Measurements from ENCODE around the gene TRIM29.

TRIM29 gene

DNA sequence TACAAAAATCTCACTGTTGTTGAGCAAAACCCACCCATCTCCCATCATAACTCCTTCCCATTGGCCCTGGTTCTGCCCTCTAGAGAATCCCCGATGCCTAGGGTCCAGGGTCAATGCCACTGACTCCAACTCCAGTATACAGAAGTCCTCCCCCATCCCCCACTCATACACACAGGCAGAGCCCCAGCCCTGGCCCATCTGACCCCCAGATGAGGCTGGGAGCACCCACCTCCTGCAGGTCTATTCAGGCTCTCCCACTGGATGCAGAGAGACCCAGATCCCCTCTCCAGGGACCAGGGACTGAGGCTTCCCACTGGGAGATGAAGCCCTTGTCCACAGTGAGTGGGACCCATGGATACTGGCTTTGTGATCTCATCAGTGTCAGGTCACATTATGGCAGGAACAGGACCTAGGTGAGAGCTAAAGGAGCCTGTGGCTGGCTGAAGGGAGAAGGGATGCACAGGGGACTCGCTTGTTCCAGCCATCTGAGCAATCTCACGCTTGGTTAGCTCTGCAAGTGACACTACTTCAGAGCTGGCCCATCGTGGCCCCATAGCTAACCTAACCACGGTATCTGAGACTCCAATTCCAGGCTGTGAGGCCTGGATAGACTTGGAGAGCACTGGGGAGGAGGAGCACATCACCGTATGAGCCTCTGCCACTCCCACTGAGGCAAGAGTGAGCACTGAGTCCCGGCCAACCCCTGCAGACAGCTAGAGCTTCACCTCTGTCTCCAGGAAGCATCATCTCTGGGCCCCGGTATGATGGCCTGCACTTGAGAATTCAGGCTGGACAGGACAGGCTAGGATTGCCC, 35.7 kb downstream of the TRIM29 start:
- Histone ChIP-seq H3K27me3 (ENCODE audit: control insufficient read depth in 5 of 5, insufficient read depth in 4 of 5, low read length in 5 of 5) (peaks cover 3 to 42% (median 28%) of the 10 kb centered on the region in 5 donors), H3K27ac (ENCODE audit: low read depth, low read length) (no peak overlapping the region), H3K9me3 (ENCODE audit: control insufficient read depth in 5 of 5, low read length in 5 of 5) (no peaks in the 10 kb centered on the region), H3K4me1 (ENCODE audit: control insufficient read depth in 5 of 5, insufficient read depth in 5 of 5, low read length in 5 of 5) (no peaks in the 10 kb centered on the region), H3K36me3 (ENCODE audit: control insufficient read depth in 5 of 5, insufficient read depth in 5 of 5, low read length in 5 of 5) (no peaks in the 10 kb centered on the region), H3K4me3 (ENCODE audit: low read depth in 1 of 5, low read length in 5 of 5) (no peak overlapping the region), H3K9ac (ENCODE audit: low read length in 5 of 5) (no peak overlapping the region)

DNA sequence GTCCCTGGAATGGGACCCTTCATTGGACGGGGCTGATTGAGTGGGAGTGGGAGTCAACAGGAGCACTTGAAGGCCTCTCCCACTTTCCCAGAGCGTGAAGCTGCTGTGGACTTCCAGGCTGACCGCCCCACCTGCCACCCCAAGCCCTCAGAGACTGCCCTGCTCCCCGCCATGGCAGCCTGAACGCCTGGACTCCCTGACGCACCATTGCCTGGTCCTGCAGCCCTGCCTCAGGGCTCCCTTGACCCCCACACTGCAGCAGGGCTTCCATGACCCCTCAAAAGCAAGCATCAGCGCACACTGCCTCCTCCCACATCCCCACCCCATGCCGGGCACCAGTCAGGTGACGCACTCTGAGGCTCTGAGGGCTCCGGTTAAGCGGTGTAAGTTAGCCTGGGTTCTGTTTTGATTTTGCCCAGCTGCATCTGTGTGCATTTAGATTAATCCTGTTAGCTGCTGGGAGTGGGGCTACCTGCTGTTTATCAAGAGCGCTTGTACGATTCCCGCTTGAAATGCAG, 39.4 kb downstream of the TRIM29 start:
- Histone ChIP-seq H3K9me3 (ENCODE audit: control insufficient read depth in 5 of 5, low read length in 5 of 5) (no peaks in the 10 kb centered on the region), H3K36me3 (ENCODE audit: control insufficient read depth in 5 of 5, insufficient read depth in 5 of 5, low read length in 5 of 5) (no peaks in the 10 kb centered on the region), H3K27me3 (ENCODE audit: control insufficient read depth in 5 of 5, insufficient read depth in 4 of 5, low read length in 5 of 5) (peaks cover 7 to 34% (median 29%) of the 10 kb centered on the region in 5 donors), H3K4me1 (ENCODE audit: control insufficient read depth in 5 of 5, insufficient read depth in 5 of 5, low read length in 5 of 5) (no peaks in the 10 kb centered on the region), H3K27ac (ENCODE audit: low read depth, low read length) (no peak overlapping the region), H3K9ac (ENCODE audit: low read length in 5 of 5) (no peak overlapping the region), H3K4me3 (ENCODE audit: low read depth in 1 of 5, low read length in 5 of 5) (no peak overlapping the region)

DNA sequence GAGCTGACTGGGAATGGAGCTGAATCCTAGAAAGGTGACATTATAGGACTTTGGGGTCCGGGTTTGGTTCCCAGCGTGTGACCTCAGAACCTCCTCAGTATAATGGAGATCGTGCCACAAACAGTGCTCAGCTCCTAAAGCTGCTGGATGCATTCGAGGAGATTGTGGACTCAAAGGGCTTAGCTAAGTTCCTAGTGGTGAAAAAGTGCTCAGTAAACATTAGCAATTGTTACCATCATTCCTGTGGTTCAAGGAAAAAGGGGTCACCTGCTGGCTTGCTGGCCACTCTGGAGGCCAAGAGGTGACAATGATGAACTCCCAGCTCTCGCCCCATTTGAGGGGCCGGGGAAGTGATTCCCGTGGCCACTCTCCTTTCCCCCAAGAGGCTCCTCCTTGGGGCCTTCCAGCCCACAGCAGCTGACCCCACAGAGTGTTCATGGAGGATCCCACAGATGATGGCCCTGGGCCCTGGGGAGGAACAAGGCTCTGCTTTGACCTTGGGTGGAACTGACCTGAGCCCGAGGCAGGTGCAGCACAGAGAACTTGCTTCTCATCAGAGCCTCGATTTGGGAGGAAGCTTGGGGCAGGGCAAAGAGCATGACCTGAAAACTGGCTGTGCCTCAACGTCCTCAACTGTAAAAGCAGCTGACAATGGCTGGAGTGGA, 40.1 kb downstream of the TRIM29 start:
- Histone ChIP-seq H3K9ac (ENCODE audit: low read length in 5 of 5) (no peak overlapping the region), H3K4me1 (ENCODE audit: control insufficient read depth in 5 of 5, insufficient read depth in 5 of 5, low read length in 5 of 5) (no peaks in the 10 kb centered on the region), H3K9me3 (ENCODE audit: control insufficient read depth in 5 of 5, low read length in 5 of 5) (no peaks in the 10 kb centered on the region), H3K27me3 (ENCODE audit: control insufficient read depth in 5 of 5, insufficient read depth in 4 of 5, low read length in 5 of 5) (peaks cover 7 to 34% (median 29%) of the 10 kb centered on the region in 5 donors), H3K36me3 (ENCODE audit: control insufficient read depth in 5 of 5, insufficient read depth in 5 of 5, low read length in 5 of 5) (no peaks in the 10 kb centered on the region), H3K27ac (ENCODE audit: low read depth, low read length) (no peak overlapping the region), H3K4me3 (ENCODE audit: low read depth in 1 of 5, low read length in 5 of 5) (no peak overlapping the region)

DNA sequence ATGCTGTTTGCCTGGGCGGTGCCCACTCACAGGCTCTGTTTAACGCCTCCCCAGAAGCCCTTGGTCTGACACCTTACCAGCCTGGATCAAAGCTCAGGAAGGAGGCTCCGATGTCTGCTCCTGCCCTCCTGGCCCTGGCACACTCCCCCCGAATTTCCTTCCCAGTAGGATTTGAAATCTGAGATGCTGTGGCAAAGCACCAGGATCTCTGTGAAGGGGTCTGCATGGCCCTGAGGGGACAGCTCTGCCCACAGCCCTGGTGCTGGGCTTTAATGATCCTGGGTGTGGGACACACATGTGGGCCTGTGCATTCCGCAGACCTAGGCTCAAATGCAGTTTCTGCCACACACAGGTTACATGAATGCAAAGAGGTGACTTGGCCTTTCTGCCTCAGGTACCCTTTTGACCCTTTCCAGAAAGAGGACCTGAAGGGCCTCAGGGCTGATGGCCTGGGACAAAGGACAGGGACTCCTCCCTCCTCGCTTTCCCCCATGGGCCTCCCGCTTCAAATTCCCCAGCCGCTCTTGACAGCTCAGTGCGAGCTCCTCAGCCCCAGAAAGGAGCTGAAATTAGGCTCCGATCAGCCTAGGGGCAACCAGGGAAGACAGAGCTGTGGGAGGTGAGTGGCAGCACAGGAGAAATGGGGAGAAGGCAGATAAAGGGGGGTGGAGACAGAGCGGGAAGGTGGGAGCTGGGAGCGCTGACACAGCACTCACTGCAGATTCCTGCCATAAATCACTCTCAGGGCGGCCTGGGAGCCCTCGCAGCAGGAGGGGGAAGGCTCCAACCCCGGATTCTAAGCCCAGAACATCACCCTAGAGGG, 41.3 kb downstream of the TRIM29 start:
- H3K4me3 ChIP-seq (ENCODE audit: low read depth in 1 of 5, low read length in 5 of 5) = no peak overlapping the region
- H3K9ac ChIP-seq (ENCODE audit: low read length in 5 of 5) = no peak overlapping the region
- peaks cover 0 to 1% (median 0%) of the 10 kb centered on the region in 5 donors for H3K4me1 ChIP-seq (ENCODE audit: control insufficient read depth in 5 of 5, insufficient read depth in 5 of 5, low read length in 5 of 5)
- H3K36me3 ChIP-seq (ENCODE audit: control insufficient read depth in 5 of 5, insufficient read depth in 5 of 5, low read length in 5 of 5) = no peaks in the 10 kb centered on the region
- H3K27me3 ChIP-seq (ENCODE audit: control insufficient read depth in 5 of 5, insufficient read depth in 4 of 5, low read length in 5 of 5) = peaks cover 7 to 33% (median 24%) of the 10 kb centered on the region in 5 donors
- H3K27ac ChIP-seq (ENCODE audit: low read depth, low read length) = no peak overlapping the region
- H3K9me3 ChIP-seq (ENCODE audit: control insufficient read depth in 5 of 5, low read length in 5 of 5) = no peaks in the 10 kb centered on the region

DNA sequence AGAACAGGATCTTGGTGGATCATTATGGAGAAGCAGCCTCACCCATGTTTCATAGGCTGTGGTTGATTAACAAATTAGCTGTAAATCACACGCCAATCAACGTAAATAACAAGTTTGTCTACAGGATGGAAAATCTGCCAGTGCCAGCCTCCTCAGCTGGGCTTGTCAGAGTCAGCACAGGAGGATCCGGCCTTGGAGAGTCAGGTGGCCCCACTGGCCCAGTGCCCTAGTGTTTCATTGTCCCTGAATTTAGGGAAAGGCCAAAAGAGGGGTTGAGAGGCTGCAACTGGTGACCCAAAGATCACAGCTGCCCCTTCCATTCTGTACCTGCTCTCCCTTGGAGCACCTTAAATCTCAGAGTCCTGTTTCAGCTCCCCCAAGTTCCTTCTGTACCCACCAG, 42.4 kb downstream of the TRIM29 start:
- Histone ChIP-seq H3K9me3 (ENCODE audit: control insufficient read depth in 5 of 5, low read length in 5 of 5) (no peaks in the 10 kb centered on the region), H3K4me3 (ENCODE audit: low read depth in 1 of 5, low read length in 5 of 5) (no peak overlapping the region), H3K9ac (ENCODE audit: low read length in 5 of 5) (no peak overlapping the region), H3K27ac (ENCODE audit: low read depth, low read length) (no peak overlapping the region), H3K36me3 (ENCODE audit: control insufficient read depth in 5 of 5, insufficient read depth in 5 of 5, low read length in 5 of 5) (no peaks in the 10 kb centered on the region), H3K27me3 (ENCODE audit: control insufficient read depth in 5 of 5, insufficient read depth in 4 of 5, low read length in 5 of 5) (peaks cover 7 to 33% (median 24%) of the 10 kb centered on the region in 5 donors), H3K4me1 (ENCODE audit: control insufficient read depth in 5 of 5, insufficient read depth in 5 of 5, low read length in 5 of 5) (peaks cover 0 to 10% (median 6%) of the 10 kb centered on the region in 5 donors)

DNA sequence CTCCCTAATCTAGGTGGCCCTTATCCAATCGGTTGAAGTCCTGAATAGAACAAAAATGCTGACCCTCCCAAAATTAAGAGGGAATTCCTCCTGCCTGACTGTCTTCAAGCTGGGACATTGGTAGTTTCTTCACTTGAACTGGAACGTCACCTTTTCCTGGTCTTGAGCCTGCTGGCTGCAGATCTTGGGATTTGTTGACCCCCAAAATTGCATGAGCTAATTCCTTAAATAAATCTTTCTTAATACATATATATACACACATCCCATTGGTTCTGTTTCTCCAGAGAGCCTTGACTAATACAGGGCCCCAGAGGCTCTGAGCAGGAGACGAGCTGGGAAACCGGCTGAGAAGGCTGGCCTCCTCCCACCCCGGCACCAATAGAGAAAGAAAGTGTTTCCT, 46.2 kb downstream of the TRIM29 start:
- Histone ChIP-seq H3K36me3 (ENCODE audit: control insufficient read depth in 5 of 5, insufficient read depth in 5 of 5, low read length in 5 of 5) (no peaks in the 10 kb centered on the region), H3K27me3 (ENCODE audit: control insufficient read depth in 5 of 5, insufficient read depth in 4 of 5, low read length in 5 of 5) (peaks cover 0 to 9% (median 3%) of the 10 kb centered on the region in 5 donors), H3K27ac (ENCODE audit: low read depth, low read length) (no peak overlapping the region), H3K4me3 (ENCODE audit: low read depth in 1 of 5, low read length in 5 of 5) (no peak overlapping the region), H3K9me3 (ENCODE audit: control insufficient read depth in 5 of 5, low read length in 5 of 5) (no peaks in the 10 kb centered on the region), H3K4me1 (ENCODE audit: control insufficient read depth in 5 of 5, insufficient read depth in 5 of 5, low read length in 5 of 5) (peaks cover 0 to 10% (median 6%) of the 10 kb centered on the region in 5 donors), H3K9ac (ENCODE audit: low read length in 5 of 5) (no peak overlapping the region)

DNA sequence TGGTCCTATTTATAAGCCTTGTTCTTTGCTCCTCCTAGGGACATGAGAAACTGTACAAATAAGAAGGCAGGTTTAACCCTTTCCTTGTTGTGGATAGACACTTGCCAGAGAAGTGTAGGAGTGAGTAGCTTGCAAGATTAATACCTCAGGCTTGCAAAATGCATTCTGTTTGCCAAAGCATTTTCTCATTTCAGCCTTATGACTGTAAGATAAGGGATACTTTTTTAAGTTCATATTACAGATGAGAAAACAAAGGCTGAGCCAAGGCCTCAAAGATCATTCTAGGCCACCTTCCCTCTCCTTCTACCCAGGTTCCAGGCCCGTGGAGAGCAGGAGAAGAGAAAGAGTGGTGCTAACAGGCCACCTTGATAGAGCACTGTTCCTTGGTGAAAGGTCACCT, 46.8 kb downstream of the TRIM29 start:
- Histone ChIP-seq H3K4me3 (ENCODE audit: low read depth in 1 of 5, low read length in 5 of 5) (no peak overlapping the region), H3K9me3 (ENCODE audit: control insufficient read depth in 5 of 5, low read length in 5 of 5) (no peaks in the 10 kb centered on the region), H3K9ac (ENCODE audit: low read length in 5 of 5) (no peak overlapping the region), H3K27ac (ENCODE audit: low read depth, low read length) (no peak overlapping the region), H3K27me3 (ENCODE audit: control insufficient read depth in 5 of 5, insufficient read depth in 4 of 5, low read length in 5 of 5) (peaks cover 0 to 4% (median 3%) of the 10 kb centered on the region in 5 donors), H3K4me1 (ENCODE audit: control insufficient read depth in 5 of 5, insufficient read depth in 5 of 5, low read length in 5 of 5) (peaks cover 0 to 10% (median 6%) of the 10 kb centered on the region in 5 donors), H3K36me3 (ENCODE audit: control insufficient read depth in 5 of 5, insufficient read depth in 5 of 5, low read length in 5 of 5) (no peaks in the 10 kb centered on the region)

DNA sequence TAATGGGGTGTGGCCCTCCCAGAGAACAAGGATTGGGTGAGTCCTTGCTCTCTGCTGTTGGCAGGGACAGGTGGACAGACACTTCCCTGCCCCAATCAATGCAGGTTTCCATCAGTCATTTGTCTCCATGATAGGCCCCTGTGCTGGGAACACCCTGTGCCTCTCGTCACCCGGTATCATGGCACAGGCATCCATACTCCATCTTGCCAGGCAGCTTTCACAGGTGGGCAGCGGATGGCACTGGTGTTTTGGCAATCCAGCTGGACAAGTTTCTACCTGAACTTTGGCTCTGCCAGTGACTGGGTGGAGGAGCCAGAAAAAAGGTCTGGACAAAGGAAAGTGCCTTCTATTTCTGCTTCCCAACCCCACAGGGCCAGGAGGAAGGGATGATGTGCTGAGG, 47.5 kb downstream of the TRIM29 start:
- H3K4me3 ChIP-seq (ENCODE audit: low read depth in 1 of 5, low read length in 5 of 5) = no peak overlapping the region
- no peak overlapping the region for H3K27ac ChIP-seq (ENCODE audit: low read depth, low read length)
- H3K9me3 ChIP-seq (ENCODE audit: control insufficient read depth in 5 of 5, low read length in 5 of 5) = no peaks in the 10 kb centered on the region
- H3K36me3 ChIP-seq (ENCODE audit: control insufficient read depth in 5 of 5, insufficient read depth in 5 of 5, low read length in 5 of 5) = no peaks in the 10 kb centered on the region
- H3K9ac ChIP-seq (ENCODE audit: low read length in 5 of 5) = no peak overlapping the region
- peaks cover 0 to 10% (median 6%) of the 10 kb centered on the region in 5 donors for H3K4me1 ChIP-seq (ENCODE audit: control insufficient read depth in 5 of 5, insufficient read depth in 5 of 5, low read length in 5 of 5)
- peaks cover 0 to 2% (median 0%) of the 10 kb centered on the region in 5 donors for H3K27me3 ChIP-seq (ENCODE audit: control insufficient read depth in 5 of 5, insufficient read depth in 4 of 5, low read length in 5 of 5)

DNA sequence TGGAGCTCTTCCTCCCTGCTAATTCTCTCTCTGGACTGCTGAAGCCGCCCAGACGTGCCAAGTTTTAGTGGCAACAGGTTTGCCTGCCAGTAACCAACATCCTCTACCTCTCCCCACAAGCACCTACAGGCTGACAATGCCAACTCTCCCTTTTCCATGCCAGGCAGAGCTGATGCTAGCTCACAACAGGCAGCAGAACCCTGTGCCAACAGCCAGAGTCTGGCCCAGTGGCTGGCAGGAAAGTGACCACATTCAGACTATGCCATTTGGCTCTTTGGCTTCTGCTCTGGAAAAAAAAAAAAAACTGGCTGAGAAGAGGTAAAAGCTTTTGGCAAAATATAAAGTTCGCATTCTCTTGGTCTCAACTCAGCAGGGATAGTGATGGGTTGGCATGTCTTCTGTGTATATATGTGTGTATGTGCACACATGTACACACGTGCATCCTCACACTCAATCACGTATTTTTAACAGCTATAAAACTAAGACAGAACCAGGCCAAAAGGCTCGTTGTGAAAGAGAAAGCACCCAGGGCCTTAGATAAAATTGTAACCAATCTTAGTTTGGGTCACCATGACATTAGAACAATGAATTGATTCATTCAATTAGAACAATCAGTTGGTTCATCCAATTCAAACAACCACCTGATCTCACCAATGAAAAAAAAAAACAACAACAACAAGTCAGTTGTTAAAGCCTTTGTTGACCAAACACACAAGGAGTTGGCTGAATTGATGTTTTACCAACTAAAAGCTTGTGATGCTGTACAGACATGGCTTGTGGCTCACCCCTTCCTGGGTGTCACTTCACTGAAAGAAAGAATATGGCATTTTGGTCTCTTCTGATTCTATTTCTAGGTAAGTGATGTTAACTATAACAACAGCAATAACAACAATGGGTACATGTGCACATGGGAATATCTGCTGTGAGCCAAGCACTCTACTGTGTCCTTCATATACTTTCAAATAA, 48.6 kb downstream of the TRIM29 start:
- Histone ChIP-seq H3K9ac (ENCODE audit: low read length in 5 of 5) (no peak overlapping the region), H3K27me3 (ENCODE audit: control insufficient read depth in 5 of 5, insufficient read depth in 4 of 5, low read length in 5 of 5) (no peaks in the 10 kb centered on the region), H3K4me1 (ENCODE audit: control insufficient read depth in 5 of 5, insufficient read depth in 5 of 5, low read length in 5 of 5) (peaks cover 0 to 10% (median 6%) of the 10 kb centered on the region in 5 donors), H3K27ac (ENCODE audit: low read depth, low read length) (no peak overlapping the region), H3K9me3 (ENCODE audit: control insufficient read depth in 5 of 5, low read length in 5 of 5) (no peaks in the 10 kb centered on the region), H3K36me3 (ENCODE audit: control insufficient read depth in 5 of 5, insufficient read depth in 5 of 5, low read length in 5 of 5) (no peaks in the 10 kb centered on the region), H3K4me3 (ENCODE audit: low read depth in 1 of 5, low read length in 5 of 5) (no peak overlapping the region)

All from subcutaneous abdominal adipose tissue (tissue), 5 donors.